Measurements from ENCODE around the gene CPNE1. TPM values are rescaled to one million over a fixed set of nuclear protein-coding genes. Genes with fewer than 3 reads are reported as not detected.

Gene CPNE1
- total RNA-seq, 2 donors from 2014 or later: 238 to 441 TPM

DNA sequence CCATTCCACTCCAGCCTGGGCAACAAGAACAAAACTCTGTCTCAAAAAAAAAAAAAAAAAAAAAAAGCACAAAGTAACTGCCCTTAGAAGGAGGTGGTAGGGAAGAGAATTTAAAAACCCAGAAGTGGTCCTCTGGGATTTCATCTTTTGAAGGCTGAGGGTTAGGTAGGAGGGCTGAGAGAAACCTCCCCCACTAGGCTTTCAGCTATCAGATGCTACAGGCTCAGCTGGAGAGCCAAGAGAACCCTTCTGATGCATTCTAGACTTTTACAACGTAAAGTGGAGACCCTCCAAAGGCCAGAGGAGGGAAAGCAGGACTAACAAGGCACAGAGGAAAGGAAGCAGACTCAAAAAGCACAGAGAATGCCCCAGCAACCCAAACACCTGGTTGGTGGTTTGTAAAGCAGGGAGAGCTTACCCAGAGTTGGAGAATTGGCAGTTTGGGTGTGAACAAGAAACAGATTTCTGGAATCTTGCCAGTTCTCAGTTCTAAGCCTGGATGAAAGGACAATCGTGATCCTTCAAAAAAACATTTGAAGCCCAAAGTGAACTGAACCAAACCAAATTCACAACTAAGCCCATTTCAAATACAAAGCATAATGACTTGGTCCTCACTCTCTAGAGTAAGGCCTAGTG, 72.2 kb downstream of the CPNE1 start:
- H3K9ac ChIP-seq (ENCODE audit: extremely low read depth, low read length, poor library complexity, severe bottlenecking): no peak overlapping the region
- H3K4me3 ChIP-seq (ENCODE audit: low read length): no peak overlapping the region
- DNase-seq: no peak
- no peaks in the 10 kb centered on the region for H3K9me3 Mint-ChIP-seq
- no peak overlapping the region for H3K27ac Mint-ChIP-seq
- 69 to 70% methylated on average over 2 of the region's 2 CpGs for WGBS, 2 experiments (ENCODE audit: insufficient coverage in 1 of 2, insufficient read length in 1 of 2)
- TF ChIP-seq, protein P1, sequence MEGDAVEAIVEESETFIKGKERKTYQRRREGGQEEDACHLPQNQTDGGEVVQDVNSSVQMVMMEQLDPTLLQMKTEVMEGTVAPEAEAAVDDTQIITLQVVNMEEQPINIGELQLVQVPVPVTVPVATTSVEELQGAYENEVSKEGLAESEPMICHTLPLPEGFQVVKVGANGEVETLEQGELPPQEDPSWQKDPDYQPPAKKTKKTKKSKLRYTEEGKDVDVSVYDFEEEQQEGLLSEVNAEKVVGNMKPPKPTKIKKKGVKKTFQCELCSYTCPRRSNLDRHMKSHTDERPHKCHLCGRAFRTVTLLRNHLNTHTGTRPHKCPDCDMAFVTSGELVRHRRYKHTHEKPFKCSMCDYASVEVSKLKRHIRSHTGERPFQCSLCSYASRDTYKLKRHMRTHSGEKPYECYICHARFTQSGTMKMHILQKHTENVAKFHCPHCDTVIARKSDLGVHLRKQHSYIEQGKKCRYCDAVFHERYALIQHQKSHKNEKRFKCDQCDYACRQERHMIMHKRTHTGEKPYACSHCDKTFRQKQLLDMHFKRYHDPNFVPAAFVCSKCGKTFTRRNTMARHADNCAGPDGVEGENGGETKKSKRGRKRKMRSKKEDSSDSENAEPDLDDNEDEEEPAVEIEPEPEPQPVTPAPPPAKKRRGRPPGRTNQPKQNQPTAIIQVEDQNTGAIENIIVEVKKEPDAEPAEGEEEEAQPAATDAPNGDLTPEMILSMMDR (conservative IDR thresholded peaks at IDR 0.05): no peak
- H3K27ac ChIP-seq (ENCODE audit: low read depth, low read length): no peak overlapping the region
- no peaks in the 10 kb centered on the region for H3K9me3 ChIP-seq (ENCODE audit: control insufficient read depth, low read length)
- no peaks in the 10 kb centered on the region for H3K36me3 Mint-ChIP-seq (ENCODE audit: low read depth)
- no peaks in the 10 kb centered on the region for H3K36me3 ChIP-seq (ENCODE audit: control insufficient read depth, insufficient read depth, low read length)
- H3K4me1 ChIP-seq (ENCODE audit: control insufficient read depth, insufficient read depth, low read length): no peaks in the 10 kb centered on the region
- H3K27me3 ChIP-seq (ENCODE audit: control insufficient read depth, insufficient read depth, low read length, poor library complexity, severe bottlenecking): no peaks in the 10 kb centered on the region
- H3K4me3 Mint-ChIP-seq: no peak overlapping the region
- H3K27me3 Mint-ChIP-seq (ENCODE audit: insufficient read depth): peaks cover 10% of the 10 kb centered on the region
- peaks cover 7% of the 10 kb centered on the region for H3K4me1 Mint-ChIP-seq

GRCh38 chr20:35588397-35588796, 76.3 kb downstream of the CPNE1 start:
- Histone ChIP-seq H3K27me3 (ENCODE audit: control insufficient read depth, insufficient read depth, low read length, poor library complexity, severe bottlenecking) (no peaks in the 10 kb centered on the region), H3K27ac (ENCODE audit: low read depth, low read length) (no peak overlapping the region), H3K4me3 (ENCODE audit: low read length) (no peak overlapping the region), H3K9me3 (ENCODE audit: control insufficient read depth, low read length) (no peaks in the 10 kb centered on the region), H3K4me1 (ENCODE audit: control insufficient read depth, insufficient read depth, low read length) (no peaks in the 10 kb centered on the region), H3K36me3 (ENCODE audit: control insufficient read depth, insufficient read depth, low read length) (no peaks in the 10 kb centered on the region), H3K9ac (ENCODE audit: extremely low read depth, low read length, poor library complexity, severe bottlenecking) (no peak overlapping the region)
- WGBS, 2 experiments (ENCODE audit: insufficient coverage in 1 of 2, insufficient read length in 1 of 2): 85 to 95% methylated on average over 14 of the region's 14 CpGs
- TF ChIP-seq, protein P1 (conservative IDR thresholded peaks at IDR 0.05): no peak
- H3K9me3 Mint-ChIP-seq: no peaks in the 10 kb centered on the region
- no peak overlapping the region for H3K4me3 Mint-ChIP-seq
- H3K27ac Mint-ChIP-seq: no peak overlapping the region
- peaks cover 2% of the 10 kb centered on the region for H3K4me1 Mint-ChIP-seq
- no peak for DNase-seq
- no peaks in the 10 kb centered on the region for H3K36me3 Mint-ChIP-seq (ENCODE audit: low read depth)
- H3K27me3 Mint-ChIP-seq (ENCODE audit: insufficient read depth): no peaks in the 10 kb centered on the region

DNA sequence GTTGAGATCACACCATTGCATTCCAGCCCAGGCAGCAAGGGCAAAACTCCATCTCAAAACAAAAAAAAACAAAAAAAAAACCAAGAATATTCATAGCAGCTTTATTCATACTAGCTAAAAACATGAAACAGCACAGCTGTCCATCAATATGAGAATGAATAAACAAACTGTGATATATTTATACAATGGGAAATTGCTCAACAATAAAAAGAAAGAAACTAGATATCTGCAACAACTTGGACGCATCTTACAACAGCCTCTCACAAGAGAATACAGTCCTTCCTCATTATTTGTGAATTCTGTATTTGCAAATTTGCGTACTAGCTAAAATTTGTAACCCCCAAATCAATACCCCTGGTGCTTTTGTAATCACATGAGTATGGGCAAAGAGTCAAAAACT, 77.3 kb downstream of the CPNE1 start:
- Mint-ChIP-seq H3K4me3 (no peak overlapping the region), H3K27me3 (ENCODE audit: insufficient read depth) (peaks cover under 1% of the 10 kb centered on the region), H3K27ac (no peak overlapping the region), H3K4me1 (peaks cover 1% of the 10 kb centered on the region), H3K36me3 (ENCODE audit: low read depth) (no peaks in the 10 kb centered on the region), H3K9me3 (peaks cover under 1% of the 10 kb centered on the region)
- Histone ChIP-seq H3K9me3 (ENCODE audit: control insufficient read depth, low read length) (no peaks in the 10 kb centered on the region), H3K27me3 (ENCODE audit: control insufficient read depth, insufficient read depth, low read length, poor library complexity, severe bottlenecking) (no peaks in the 10 kb centered on the region), H3K27ac (ENCODE audit: low read depth, low read length) (no peak overlapping the region), H3K36me3 (ENCODE audit: control insufficient read depth, insufficient read depth, low read length) (no peaks in the 10 kb centered on the region), H3K4me3 (ENCODE audit: low read length) (no peak overlapping the region), H3K4me1 (ENCODE audit: control insufficient read depth, insufficient read depth, low read length) (no peaks in the 10 kb centered on the region), H3K9ac (ENCODE audit: extremely low read depth, low read length, poor library complexity, severe bottlenecking) (no peak overlapping the region)
- DNase-seq: no peak
- WGBS, 2 experiments (ENCODE audit: insufficient coverage in 1 of 2, insufficient read length in 1 of 2): 100% methylated on average over 2 of the region's 2 CpGs
- TF ChIP-seq, protein P1 (conservative IDR thresholded peaks at IDR 0.05): no peak

Data from endodermal cell (in vitro differentiated cells).